Mesangial cell (primary cell): ENCODE data around the gene WFDC5. TPM values are rescaled to one million over a fixed set of nuclear protein-coding genes. Genes with fewer than 3 reads are reported as not detected.

Source experiments
- total RNA-seq: library from RNA; depleted of rRNA; stranded (reverse); fragments of >200 nt; gene quantifications from 2 replicates; pipeline ENCODE4 v1.2.3, GENCODE V29; 2015

WFDC5 gene
- not detected in 2 replicates for total RNA-seq

GRCh38 chr20:45114465-45115385, at the start of gene WFDC5:
TSS of gene WFDC5 (minus strand) at chr20:45115174. CDS start at chr20:45115083, 91 bp downstream.

GRCh38 chr20:45124365-45124764, 9.4 kb upstream of the WFDC5 start, which contains the start of gene WFDC12:
TSS of gene WFDC12 (minus strand) at chr20:45124465. CDS start at chr20:45124447, 18 bp downstream.

GRCh38 chr20:45100563-45101245, 14.3 kb downstream of the WFDC5 start, which contains the start of gene KCNS1:
TSS of gene KCNS1 (minus strand) at chr20:45101127. CDS start at chr20:45099236, 1,891 bp downstream.

Other genes with a start within 250 kb of the WFDC5 start
- 70.9 and 103 TPM in 2 replicates for gene YWHAB, start 229.5 kb downstream of the WFDC5 start, total RNA-seq
- gene PABPC1L, start 205.1 kb downstream of the WFDC5 start, total RNA-seq = 3.6 and 12.9 TPM in 2 replicates
- 44.0 and 97.0 TPM in 2 replicates for gene TOMM34, start 154.8 kb downstream of the WFDC5 start, total RNA-seq
- 8.2 and 12.9 TPM in 2 replicates for gene STK4, start 148.7 kb downstream of the WFDC5 start, total RNA-seq
- 3.0 and 6.2 TPM in 2 replicates for gene KCNS1, start 14.0 kb downstream of the WFDC5 start, total RNA-seq
- not detected in 2 replicates for gene WFDC12, start 9.3 kb upstream of the WFDC5 start, total RNA-seq
- gene PI3, start 59.7 kb upstream of the WFDC5 start, total RNA-seq = not detected in 2 replicates
- gene SEMG1, start 91.9 kb upstream of the WFDC5 start, total RNA-seq = not detected in 2 replicates
- gene SEMG2, start 106.2 kb upstream of the WFDC5 start, total RNA-seq = not detected in 2 replicates
- gene SLPI, start 139.4 kb upstream of the WFDC5 start, total RNA-seq = 0.49 and 4.7 TPM in 2 replicates
- not detected in 2 replicates for gene RBPJL, start 191.7 kb upstream of the WFDC5 start, total RNA-seq
- gene MATN4, start 193.1 kb upstream of the WFDC5 start, total RNA-seq = not detected in 2 replicates
- gene SDC4, start 233.2 kb upstream of the WFDC5 start, total RNA-seq = 92.6 and 201 TPM in 2 replicates
- gene SYS1, start 248.0 kb upstream of the WFDC5 start, total RNA-seq = 53.3 and 63.6 TPM in 2 replicates